ENCODE results near the gene IL22. TPM values are rescaled to one million over a fixed set of nuclear protein-coding genes. Genes with fewer than 3 reads are reported as not detected.

IL22 gene
- total RNA-seq, 1 donor from 2014 or later: not detected

- Mint-ChIP-seq H3K4me3 (ENCODE audit: unreplicated experiment) (no peak overlapping the region), H3K36me3 (ENCODE audit: unreplicated experiment) (no peaks in the 10 kb centered on the region), H3K27me3 (ENCODE audit: unreplicated experiment) (no peaks in the 10 kb centered on the region), H3K9me3 (ENCODE audit: unreplicated experiment) (no peaks in the 10 kb centered on the region), H3K27ac (ENCODE audit: unreplicated experiment) (no peak overlapping the region), H3K4me1 (ENCODE audit: low read depth, unreplicated experiment) (no peaks in the 10 kb centered on the region)
- no peak for TF ChIP-seq CTCF (IDR thresholded peaks at IDR 0.05; ENCODE audit: partially characterized antibody, unreplicated experiment)
- no peak for DNase-seq
These were observed 38.1 kb upstream of the IL22 start for GRCh38 chr12:68291396-68292036.

- Mint-ChIP-seq H3K27me3 (ENCODE audit: unreplicated experiment) (no peaks in the 10 kb centered on the region), H3K4me1 (ENCODE audit: low read depth, unreplicated experiment) (no peaks in the 10 kb centered on the region), H3K9me3 (ENCODE audit: unreplicated experiment) (no peaks in the 10 kb centered on the region), H3K4me3 (ENCODE audit: unreplicated experiment) (no peak overlapping the region), H3K36me3 (ENCODE audit: unreplicated experiment) (no peaks in the 10 kb centered on the region), H3K27ac (ENCODE audit: unreplicated experiment) (no peak overlapping the region)
- no peak for DNase-seq
- TF ChIP-seq CTCF (IDR thresholded peaks at IDR 0.05; ENCODE audit: partially characterized antibody, unreplicated experiment): no peak
These were observed 36.7 kb upstream of the IL22 start for GRCh38 chr12:68290126-68290525.

- TF ChIP-seq CTCF (IDR thresholded peaks at IDR 0.05; ENCODE audit: partially characterized antibody, unreplicated experiment): no peak
- Mint-ChIP-seq H3K27me3 (ENCODE audit: unreplicated experiment) (no peaks in the 10 kb centered on the region), H3K9me3 (ENCODE audit: unreplicated experiment) (no peaks in the 10 kb centered on the region), H3K4me3 (ENCODE audit: unreplicated experiment) (no peak overlapping the region), H3K36me3 (ENCODE audit: unreplicated experiment) (no peaks in the 10 kb centered on the region), H3K4me1 (ENCODE audit: low read depth, unreplicated experiment) (no peaks in the 10 kb centered on the region), H3K27ac (ENCODE audit: unreplicated experiment) (no peak overlapping the region)
- DNase-seq: no peak
These were observed 33.7 kb upstream of the IL22 start for GRCh38 chr12:68287106-68287505.

DNA sequence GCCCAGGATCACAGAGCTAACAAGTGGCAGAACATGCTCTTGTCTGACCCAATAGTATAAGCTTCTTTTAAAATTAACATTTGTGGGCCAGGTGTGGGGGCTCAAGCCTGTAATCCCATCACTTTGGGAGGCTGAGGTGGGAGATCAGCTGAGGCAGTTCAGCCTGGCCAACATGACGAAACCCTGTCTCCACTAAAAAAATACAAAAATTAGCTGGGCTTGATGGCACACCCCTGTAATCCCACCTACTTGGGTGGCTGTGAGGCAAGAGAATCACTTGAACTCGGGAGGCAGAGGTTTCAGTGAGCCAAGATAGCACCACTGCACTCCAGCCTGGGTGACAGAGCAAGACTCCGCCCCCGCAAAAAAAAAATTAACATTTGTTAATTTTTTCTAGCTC lies 33.0 kb upstream of the IL22 start:
- DNase-seq: no peak
- TF ChIP-seq CTCF (IDR thresholded peaks at IDR 0.05; ENCODE audit: partially characterized antibody, unreplicated experiment): no peak
- Mint-ChIP-seq H3K4me1 (ENCODE audit: low read depth, unreplicated experiment) (no peaks in the 10 kb centered on the region), H3K4me3 (ENCODE audit: unreplicated experiment) (no peak overlapping the region), H3K27ac (ENCODE audit: unreplicated experiment) (no peak overlapping the region), H3K36me3 (ENCODE audit: unreplicated experiment) (no peaks in the 10 kb centered on the region), H3K9me3 (ENCODE audit: unreplicated experiment) (no peaks in the 10 kb centered on the region), H3K27me3 (ENCODE audit: unreplicated experiment) (no peaks in the 10 kb centered on the region)

- Mint-ChIP-seq H3K4me1 (ENCODE audit: low read depth, unreplicated experiment) (no peaks in the 10 kb centered on the region), H3K4me3 (ENCODE audit: unreplicated experiment) (no peak overlapping the region), H3K27ac (ENCODE audit: unreplicated experiment) (no peak overlapping the region), H3K27me3 (ENCODE audit: unreplicated experiment) (no peaks in the 10 kb centered on the region), H3K36me3 (ENCODE audit: unreplicated experiment) (no peaks in the 10 kb centered on the region), H3K9me3 (ENCODE audit: unreplicated experiment) (no peaks in the 10 kb centered on the region)
- DNase-seq: no peak
- no peak for TF ChIP-seq CTCF (IDR thresholded peaks at IDR 0.05; ENCODE audit: partially characterized antibody, unreplicated experiment)
These were observed 32.1 kb upstream of the IL22 start for GRCh38 chr12:68285541-68285940.

Measured in glutamatergic neuron (in vitro differentiated cells).